B cell (primary cell): Measurements from ENCODE around the gene NDUFS6. TPM values are rescaled to one million over a fixed set of nuclear protein-coding genes. Genes with fewer than 3 reads are reported as not detected.
A peak's percentile ranks its signal among the peaks of the same experiment; 100 is the strongest.

Experiments
- ATAC-seq: fragments of 200-7000 bp; cut with Tn5 transposase; one replicate; pipeline ENCODE4 v1.10.0; 2021; ENCODE audit warnings: low read depth, mild to moderate bottlenecking, moderate number of reproducible peaks, moderate library complexity
- CTCF ChIA-PET: fragments of 350-600 bp; sonication (Branson Sonifier 250); formaldehyde crosslinking; loops from one replicate; lab custom pipeline; 2021; ENCODE audit warnings: antibody characterized with exemption, inconsistent platforms; lab: Charles Lee
- POLR2A ChIA-PET: fragments of 350-600 bp; sonication (Branson Sonifier 250); formaldehyde crosslinking; loops from one replicate; lab custom pipeline; 2021; ENCODE audit warnings: antibody characterized with exemption; lab: Charles Lee
- DNase-seq: peaks from one replicate; pipeline ENCODE4 v3.0.0; 2013
- H2AFZ ChIP-seq: 2 replicates; pipeline ENCODE4 v1.6.1; 2012; ENCODE audit warnings: mild to moderate bottlenecking, low read depth, low read length; ENCODE audit not compliant: insufficient read depth, poor library complexity, severe bottlenecking
- H3K27ac ChIP-seq, 2 donors: 1 replicate in 1 of 2; 2 replicates in 1 of 2; pipeline ENCODE4 v1.5.1; 2012 to 2013; ENCODE audit warnings: low read length in 2 of 2, mild to moderate bottlenecking in 2 of 2, moderate library complexity in 1 of 2
- H3K27me3 ChIP-seq, 4 experiments: fragments of 200-600 bp in 1 of 4; sonication (generic) in 1 of 4; replicated peaks in 1 of 4; 1 replicate in 2 of 4; 2 replicates in 2 of 4; pipeline versions ENCODE4 v1.6.1 to v1.7.0; 2013 to 2016; ENCODE audit warnings: low read length in 3 of 4, mild to moderate bottlenecking in 2 of 4, mixed read lengths in 1 of 4, moderate library complexity in 1 of 4; ENCODE audit not compliant: insufficient read depth in 4 of 4, control insufficient read depth in 3 of 4; ENCODE audit errors: control extremely low read depth in 1 of 4
- H3K36me3 ChIP-seq, 2 experiments: replicated peaks in 1 of 2; 1 replicate in 1 of 2; 2 replicates in 1 of 2; pipeline versions ENCODE4 v1.6.1 to v1.7.1; 2013; ENCODE audit warnings: low read length in 1 of 2; ENCODE audit not compliant: insufficient read depth in 2 of 2, control insufficient read depth in 1 of 2; ENCODE audit errors: control extremely low read depth in 1 of 2, extremely low read depth in 1 of 2
- H3K4me1 ChIP-seq, 2 donors: fragments of 200-600 bp in 1 of 2; sonication (generic) in 1 of 2; 1 replicate in 1 of 2; 2 replicates in 1 of 2; pipeline versions ENCODE4 v1.5.1 to v1.6.1; 2013 to 2017; ENCODE audit warnings: low read length in 2 of 2; ENCODE audit not compliant: control insufficient read depth in 2 of 2, insufficient read depth in 2 of 2
- H3K4me2 ChIP-seq: replicated peaks from 2 replicates; pipeline ENCODE3; 2012; ENCODE audit warnings: mild to moderate bottlenecking, low read depth, low read length; ENCODE audit not compliant: poor library complexity, severe bottlenecking
- H3K4me3 ChIP-seq, 5 experiments: fragments of 200-600 bp in 1 of 5; sonication (generic) in 1 of 5; 1 replicate in 3 of 5; 2 replicates in 2 of 5; pipeline versions ENCODE4 v1.5.1 to v1.7.0; 2011 to 2016; ENCODE audit warnings: low read length in 4 of 5, mild to moderate bottlenecking in 4 of 5, low read depth in 2 of 5, control low read depth in 1 of 5, moderate library complexity in 1 of 5; ENCODE audit not compliant: insufficient read depth in 1 of 5; ENCODE audit errors: control extremely low read depth in 1 of 5, extremely low read depth in 1 of 5
- H3K79me2 ChIP-seq: fragments of 200-600 bp; sonication (generic); one replicate; pipeline ENCODE4 v1.6.0; 2016; ENCODE audit warnings: low read length; ENCODE audit not compliant: control insufficient read depth, insufficient read depth
- H3K9ac ChIP-seq: fragments of 200-600 bp; sonication (generic); 2 replicates; pipeline ENCODE4 v1.6.1; 2017; ENCODE audit warnings: mild to moderate bottlenecking, low read length, moderate library complexity
- H3K9me3 ChIP-seq, 3 donors: one replicate each; pipeline versions ENCODE4 v1.6.1 to v1.7.1; 2013; ENCODE audit warnings: low read length in 2 of 3; ENCODE audit not compliant: control insufficient read depth in 2 of 3, insufficient read depth in 1 of 3; ENCODE audit errors: control extremely low read depth in 1 of 3
- H4K20me1 ChIP-seq: 2 replicates; pipeline ENCODE4 v1.6.0; 2012; ENCODE audit warnings: mild to moderate bottlenecking, low read length; ENCODE audit not compliant: insufficient read depth, control insufficient read depth, poor library complexity, severe bottlenecking
- H3K27ac Mint-ChIP-seq: one replicate; pipeline ENCODE4 v1.8.0; 2021; ENCODE audit warnings: mixed read lengths
- H3K27me3 Mint-ChIP-seq: one replicate; pipeline ENCODE4 v1.8.0; 2021; ENCODE audit warnings: mixed read lengths
- H3K4me1 Mint-ChIP-seq: one replicate; pipeline ENCODE4 v1.8.0; 2021; ENCODE audit warnings: mixed read lengths
- H3K4me3 Mint-ChIP-seq: one replicate; pipeline ENCODE4 v1.8.0; 2021; ENCODE audit warnings: mixed read lengths
- H3K9me3 Mint-ChIP-seq: one replicate; pipeline ENCODE4 v1.8.0; 2022; ENCODE audit warnings: mixed read lengths; ENCODE audit not compliant: insufficient read depth
- CTCF ChIP-seq: fragments of 200-600 bp; IDR thresholded peaks from one replicate; pipeline ENCODE4 v1.8.0; 2022; ENCODE audit warnings: antibody characterized with exemption, mild to moderate bottlenecking
- EZH2 ChIP-seq: IDR thresholded peaks from 2 replicates; pipeline ENCODE4 v1.6.1; 2012; ENCODE audit warnings: borderline replicate concordance, low read depth, mild to moderate bottlenecking, moderate library complexity, low read length; ENCODE audit not compliant: insufficient read depth, poor library complexity, severe bottlenecking
- WGBS: methylation state at CpG from one replicate; pipeline ENCODE4 v1.1.5; 2013; ENCODE audit warnings: missing lambda C conversion rate; ENCODE audit not compliant: insufficient coverage; 5-methylcytosine and 5-hydroxymethylcytosine counted together
- intact Hi-C: fragments of 100-400 bp; cut with micrococcal nuclease; formaldehyde crosslinking; loops from one replicate; pipeline ENCODE4 v1.10.0; 2022
- polyA plus RNA-seq: library from polyadenylated mRNA; depleted of rRNA; stranded (reverse); fragments of >200 nt; gene quantifications from 2 replicates; pipeline ENCODE4 v1.2.3, GENCODE V29; 2012
- total RNA-seq, 2 donors: library from RNA; stranded (reverse); fragments of 120-200 nt in 1 of 2; gene quantifications; 1 replicate in 1 of 2; 2 replicates in 1 of 2; pipeline versions ENCODE4 v1.2.3 to v1.2.4, GENCODE V29; 2013 to 2022

Gene NDUFS6
- total and polyA plus RNA-seq, 2 donors (not counting 1 experiment from before 2014, with no cell fraction given): 16.9 to 18.0 TPM

- Mint-ChIP-seq H3K4me1 (no peaks in the 10 kb centered on the region), H3K27ac (no peak overlapping the region), H3K27me3 (no peaks in the 10 kb centered on the region), H3K4me3 (no peak overlapping the region), H3K9me3 (no peaks in the 10 kb centered on the region)
- H3K79me2 ChIP-seq: no peaks in the 10 kb centered on the region
- ChIA-PET CTCF (no interaction called here), POLR2A (no interaction called here)
- no peak for DNase-seq
- no peaks in the 10 kb centered on the region for H3K27me3 ChIP-seq
- WGBS: 93% methylated on average over 24 of the region's 26 CpGs
- H4K20me1 ChIP-seq: no peaks in the 10 kb centered on the region
- H2AFZ ChIP-seq: no peak overlapping the region
- no peaks in the 10 kb centered on the region for H3K4me1 ChIP-seq
- H3K4me2 ChIP-seq: no peak overlapping the region
- no peak overlapping the region for H3K27ac ChIP-seq
- H3K9me3 ChIP-seq: peaks cover 0 to 5% (median 0%) of the 10 kb centered on the region in 3 donors
- H3K9ac ChIP-seq: no peak overlapping the region
- intact Hi-C loops: no loop called here
- no peak for ATAC-seq
- peaks cover 1 to 2% of the 10 kb centered on the region in 2 experiments for H3K36me3 ChIP-seq
- H3K4me3 ChIP-seq: no peak overlapping the region
- TF ChIP-seq CTCF (no peak), EZH2 (no peak)
Measured at GRCh38 chr5:1826235-1826980, 25.2 kb downstream of the NDUFS6 start.

- Histone ChIP-seq H3K36me3 (peaks cover 0 to 1% of the 10 kb centered on the region in 2 experiments), H3K27ac (no peak overlapping the region), H4K20me1 (no peaks in the 10 kb centered on the region), H3K9me3 (peaks cover 0 to 5% (median 0%) of the 10 kb centered on the region in 3 donors), H3K79me2 (no peaks in the 10 kb centered on the region), H3K4me3 (no peak overlapping the region), H3K4me1 (no peaks in the 10 kb centered on the region), H3K4me2 (peak overlapping the region; percentile 29), H3K27me3 (no peaks in the 10 kb centered on the region), H3K9ac (no peak overlapping the region), H2AFZ (no peak overlapping the region)
- TF ChIP-seq CTCF (no peak), EZH2 (no peak)
- H3K27ac Mint-ChIP-seq: no peak overlapping the region
- intact Hi-C loops: no loop called here
- H3K27me3 Mint-ChIP-seq: no peaks in the 10 kb centered on the region
- no peaks in the 10 kb centered on the region for H3K9me3 Mint-ChIP-seq
- DNase-seq (no peak), ATAC-seq (no peak)
- H3K4me3 Mint-ChIP-seq: no peak overlapping the region
- CTCF ChIA-PET: no interaction called here
- POLR2A ChIA-PET: no interaction called here
- WGBS: 98% methylated on average over 20 of the region's 26 CpGs
- no peaks in the 10 kb centered on the region for H3K4me1 Mint-ChIP-seq
Measured at GRCh38 chr5:1827025-1827885, 26.0 kb downstream of the NDUFS6 start.
